WTC11 (cell line): ENCODE results near the gene STARD5. TPM values are rescaled to one million over a fixed set of nuclear protein-coding genes. Genes with fewer than 3 reads are reported as not detected.

Experiments
- ATAC-seq: fragments of 200-7000 bp; cut with Tn5 transposase; 2 replicates; pipeline ENCODE4 v1.10.0; 2021; ENCODE audit warnings: mild to moderate bottlenecking, moderate library complexity
- CTCF ChIA-PET: fragments of 300-600 bp; sonication (Branson Sonifier 250); formaldehyde crosslinking; loops from one replicate; lab custom pipeline; 2021; ENCODE audit warnings: antibody characterized with exemption; lab: Charles Lee
- POLR2A ChIA-PET: fragments of 350-600 bp; sonication (Branson Sonifier 250); formaldehyde crosslinking; loops from one replicate; lab custom pipeline; 2021; ENCODE audit warnings: antibody characterized with exemption; lab: Charles Lee
- DNase-seq: peaks from one replicate; pipeline ENCODE4 v3.0.0; 2021; ENCODE audit warnings: low spot score
- H3K27ac Mint-ChIP-seq: 2 replicates; pipeline ENCODE4 v1.8.0; 2021; ENCODE audit warnings: mixed read lengths
- H3K27me3 Mint-ChIP-seq: 2 replicates; pipeline ENCODE4 v1.8.0; 2021; ENCODE audit warnings: low read depth, mild to moderate bottlenecking, moderate library complexity, mixed read lengths
- H3K36me3 Mint-ChIP-seq: 2 replicates; pipeline ENCODE4 v1.8.0; 2021; ENCODE audit warnings: mixed read lengths
- H3K4me1 Mint-ChIP-seq: 2 replicates; pipeline ENCODE4 v1.8.0; 2022; ENCODE audit warnings: mixed read lengths
- H3K4me3 Mint-ChIP-seq: 2 replicates; pipeline ENCODE4 v1.8.0; 2021; ENCODE audit warnings: mild to moderate bottlenecking, moderate library complexity, mixed read lengths
- H3K9me3 Mint-ChIP-seq: 2 replicates; pipeline ENCODE4 v1.8.0; 2021; ENCODE audit warnings: mixed read lengths
- ATF3 ChIP-seq: sonication (generic); formaldehyde crosslinking; conservative IDR thresholded peaks from 2 replicates; pipeline ENCODE4 v1.8.1; 2022; ENCODE audit warnings: mild to moderate bottlenecking, missing genetic modification reagents
- CREB1 ChIP-seq: sonication (generic); formaldehyde crosslinking; IDR thresholded peaks from 2 replicates; pipeline ENCODE4 v1.8.0; 2023; ENCODE audit warnings: mild to moderate bottlenecking, missing genetic modification reagents
- GTF2I ChIP-seq: fragments of 250-450 bp; sonication (Bioruptor Pico); conservative IDR thresholded peaks from 2 replicates; pipeline ENCODE4 v1.4.0; 2021; ENCODE audit warnings: mild to moderate bottlenecking
- IRF2 ChIP-seq: sonication (generic); formaldehyde crosslinking; IDR thresholded peaks from 2 replicates; pipeline ENCODE4 v1.8.0; 2022; ENCODE audit warnings: low read depth, missing genetic modification reagents, borderline replicate concordance
- NR1H2 ChIP-seq: sonication (generic); formaldehyde crosslinking; IDR thresholded peaks from 2 replicates; pipeline ENCODE4 v1.9.0; 2021; ENCODE audit warnings: mild to moderate bottlenecking, moderate library complexity, missing genetic modification reagents
- PRDM15 ChIP-seq: sonication (generic); formaldehyde crosslinking; IDR thresholded peaks from 2 replicates; pipeline ENCODE4 v1.8.0; 2022; ENCODE audit warnings: missing genetic modification reagents
- PREB ChIP-seq: sonication (generic); formaldehyde crosslinking; IDR thresholded peaks from 2 replicates; pipeline ENCODE4 v1.8.1; 2022; ENCODE audit warnings: mild to moderate bottlenecking, missing genetic modification reagents, moderate library complexity, borderline replicate concordance
- RELA ChIP-seq: sonication (generic); formaldehyde crosslinking; IDR thresholded peaks from 2 replicates; pipeline ENCODE4 v1.8.1; 2022; ENCODE audit warnings: missing genetic modification reagents, mild to moderate bottlenecking, borderline replicate concordance
- ZNF317 ChIP-seq: sonication (generic); formaldehyde crosslinking; IDR thresholded peaks from 2 replicates; pipeline ENCODE4 v1.8.1; 2023; ENCODE audit warnings: low read depth, mild to moderate bottlenecking, moderate library complexity, missing genetic modification reagents, borderline replicate concordance
- ZNF416 ChIP-seq: fragments of 250-450 bp; sonication (Bioruptor Pico); IDR thresholded peaks from 2 replicates; pipeline ENCODE4 v1.9.0; 2021; ENCODE audit warnings: mild to moderate bottlenecking, inconsistent platforms
- total RNA-seq: library from RNA; stranded (reverse); gene quantifications from 3 replicates; pipeline ENCODE4 v1.2.3, GENCODE V29; 2021
- TF ChIP-seq, protein P1 (sequence below): sonication (generic); formaldehyde crosslinking; IDR thresholded peaks from 2 replicates; pipeline ENCODE4 v1.8.0; 2022; ENCODE audit warnings: mild to moderate bottlenecking, missing genetic modification reagents
- TF ChIP-seq, protein P2 (sequence below): sonication (generic); formaldehyde crosslinking; IDR thresholded peaks from 2 replicates; pipeline ENCODE4 v1.8.1; 2023; ENCODE audit warnings: mild to moderate bottlenecking, missing genetic modification reagents, borderline replicate concordance
- TF ChIP-seq, protein P3 (sequence below): sonication (generic); formaldehyde crosslinking; IDR thresholded peaks from 2 replicates; pipeline ENCODE4 v1.8.1; 2023; ENCODE audit warnings: mild to moderate bottlenecking, moderate library complexity, missing genetic modification reagents

Gene STARD5
- total RNA-seq, 1 experiment from 2014 or later: 6.8 TPM

DNA sequence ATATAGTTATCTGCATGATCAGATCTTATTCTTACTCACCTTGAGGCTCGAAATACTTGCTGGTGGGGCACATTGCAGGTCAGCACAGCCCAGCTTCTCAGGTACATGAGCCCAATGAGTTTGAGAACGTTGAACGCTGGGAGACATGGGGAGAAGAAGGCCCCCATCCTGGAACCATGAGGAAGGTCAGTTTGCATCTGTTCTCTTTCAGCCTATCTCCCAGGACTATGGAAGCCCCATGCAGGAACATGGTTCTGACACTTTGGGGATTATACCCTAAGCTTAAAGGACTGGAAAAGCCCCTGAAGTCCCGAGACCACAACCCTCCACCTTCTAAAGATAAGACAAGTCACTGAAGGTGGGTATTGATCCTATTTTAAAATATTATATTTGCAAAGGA lies 17.4 kb upstream of the STARD5 start:
- H3K36me3 Mint-ChIP-seq: no peaks in the 10 kb centered on the region
- H3K9me3 Mint-ChIP-seq: 0 out of 2 replicates have a peak, but pooled peaks cover 3% of the 10 kb centered on the region
- ChIA-PET CTCF (interaction anchor here (1.1 kb wide), 1 partner anchor 75 kb away, joined by 4 read pairs; no protein-coding TSS in a partner anchor), POLR2A (no interaction called here)
- no peak overlapping the region for H3K4me3 Mint-ChIP-seq
- no peaks in the 10 kb centered on the region for H3K27me3 Mint-ChIP-seq
- no peaks in the 10 kb centered on the region for H3K4me1 Mint-ChIP-seq
- DNase-seq: no peak
- ATAC-seq: no peak
- H3K27ac Mint-ChIP-seq: no peak overlapping the region
- no peak for TF ChIP-seq ZNF317 (CRISPR knock-in tag)
- no peak for TF ChIP-seq GTF2I (CRISPR knock-in tag)
- no peak for TF ChIP-seq RELA (CRISPR knock-in tag)

- no peak overlapping the region for H3K27ac Mint-ChIP-seq
- no peak for TF ChIP-seq IRF2 (CRISPR knock-in tag)
- no peak for TF ChIP-seq NR1H2 (CRISPR knock-in tag)
- TF ChIP-seq, protein P1, sequence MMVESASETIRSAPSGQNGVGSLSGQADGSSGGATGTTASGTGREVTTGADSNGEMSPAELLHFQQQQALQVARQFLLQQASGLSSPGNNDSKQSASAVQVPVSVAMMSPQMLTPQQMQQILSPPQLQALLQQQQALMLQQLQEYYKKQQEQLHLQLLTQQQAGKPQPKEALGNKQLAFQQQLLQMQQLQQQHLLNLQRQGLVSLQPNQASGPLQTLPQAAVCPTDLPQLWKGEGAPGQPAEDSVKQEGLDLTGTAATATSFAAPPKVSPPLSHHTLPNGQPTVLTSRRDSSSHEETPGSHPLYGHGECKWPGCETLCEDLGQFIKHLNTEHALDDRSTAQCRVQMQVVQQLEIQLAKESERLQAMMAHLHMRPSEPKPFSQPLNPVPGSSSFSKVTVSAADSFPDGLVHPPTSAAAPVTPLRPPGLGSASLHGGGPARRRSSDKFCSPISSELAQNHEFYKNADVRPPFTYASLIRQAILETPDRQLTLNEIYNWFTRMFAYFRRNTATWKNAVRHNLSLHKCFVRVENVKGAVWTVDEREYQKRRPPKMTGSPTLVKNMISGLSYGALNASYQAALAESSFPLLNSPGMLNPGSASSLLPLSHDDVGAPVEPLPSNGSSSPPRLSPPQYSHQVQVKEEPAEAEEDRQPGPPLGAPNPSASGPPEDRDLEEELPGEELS (CRISPR knock-in tag): no peak
- no peak for TF ChIP-seq PREB
- TF ChIP-seq, protein P2, sequence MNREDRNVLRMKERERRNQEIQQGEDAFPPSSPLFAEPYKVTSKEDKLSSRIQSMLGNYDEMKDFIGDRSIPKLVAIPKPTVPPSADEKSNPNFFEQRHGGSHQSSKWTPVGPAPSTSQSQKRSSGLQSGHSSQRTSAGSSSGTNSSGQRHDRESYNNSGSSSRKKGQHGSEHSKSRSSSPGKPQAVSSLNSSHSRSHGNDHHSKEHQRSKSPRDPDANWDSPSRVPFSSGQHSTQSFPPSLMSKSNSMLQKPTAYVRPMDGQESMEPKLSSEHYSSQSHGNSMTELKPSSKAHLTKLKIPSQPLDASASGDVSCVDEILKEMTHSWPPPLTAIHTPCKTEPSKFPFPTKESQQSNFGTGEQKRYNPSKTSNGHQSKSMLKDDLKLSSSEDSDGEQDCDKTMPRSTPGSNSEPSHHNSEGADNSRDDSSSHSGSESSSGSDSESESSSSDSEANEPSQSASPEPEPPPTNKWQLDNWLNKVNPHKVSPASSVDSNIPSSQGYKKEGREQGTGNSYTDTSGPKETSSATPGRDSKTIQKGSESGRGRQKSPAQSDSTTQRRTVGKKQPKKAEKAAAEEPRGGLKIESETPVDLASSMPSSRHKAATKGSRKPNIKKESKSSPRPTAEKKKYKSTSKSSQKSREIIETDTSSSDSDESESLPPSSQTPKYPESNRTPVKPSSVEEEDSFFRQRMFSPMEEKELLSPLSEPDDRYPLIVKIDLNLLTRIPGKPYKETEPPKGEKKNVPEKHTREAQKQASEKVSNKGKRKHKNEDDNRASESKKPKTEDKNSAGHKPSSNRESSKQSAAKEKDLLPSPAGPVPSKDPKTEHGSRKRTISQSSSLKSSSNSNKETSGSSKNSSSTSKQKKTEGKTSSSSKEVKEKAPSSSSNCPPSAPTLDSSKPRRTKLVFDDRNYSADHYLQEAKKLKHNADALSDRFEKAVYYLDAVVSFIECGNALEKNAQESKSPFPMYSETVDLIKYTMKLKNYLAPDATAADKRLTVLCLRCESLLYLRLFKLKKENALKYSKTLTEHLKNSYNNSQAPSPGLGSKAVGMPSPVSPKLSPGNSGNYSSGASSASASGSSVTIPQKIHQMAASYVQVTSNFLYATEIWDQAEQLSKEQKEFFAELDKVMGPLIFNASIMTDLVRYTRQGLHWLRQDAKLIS (CRISPR knock-in tag): no peak
- no peak for TF ChIP-seq PRDM15
- TF ChIP-seq, protein P3, sequence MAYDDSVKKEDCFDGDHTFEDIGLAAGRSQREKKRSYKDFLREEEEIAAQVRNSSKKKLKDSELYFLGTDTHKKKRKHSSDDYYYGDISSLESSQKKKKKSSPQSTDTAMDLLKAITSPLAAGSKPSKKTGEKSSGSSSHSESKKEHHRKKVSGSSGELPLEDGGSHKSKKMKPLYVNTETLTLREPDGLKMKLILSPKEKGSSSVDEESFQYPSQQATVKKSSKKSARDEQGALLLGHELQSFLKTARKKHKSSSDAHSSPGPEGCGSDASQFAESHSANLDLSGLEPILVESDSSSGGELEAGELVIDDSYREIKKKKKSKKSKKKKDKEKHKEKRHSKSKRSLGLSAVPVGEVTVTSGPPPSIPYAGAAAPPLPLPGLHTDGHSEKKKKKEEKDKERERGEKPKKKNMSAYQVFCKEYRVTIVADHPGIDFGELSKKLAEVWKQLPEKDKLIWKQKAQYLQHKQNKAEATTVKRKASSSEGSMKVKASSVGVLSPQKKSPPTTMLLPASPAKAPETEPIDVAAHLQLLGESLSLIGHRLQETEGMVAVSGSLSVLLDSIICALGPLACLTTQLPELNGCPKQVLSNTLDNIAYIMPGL: no peak
- no peak for TF ChIP-seq ZNF416
- TF ChIP-seq CREB1 (CRISPR knock-in tag): no peak
- TF ChIP-seq ATF3 (CRISPR knock-in tag): no peak
- TF ChIP-seq, all 79 proteins: peak for 0
- Mint-ChIP-seq H3K4me1 (no peaks in the 10 kb centered on the region), H3K9me3 (0 out of 2 replicates have a peak, but pooled peaks cover 2% of the 10 kb centered on the region), H3K36me3 (no peaks in the 10 kb centered on the region), H3K4me3 (no peak overlapping the region), H3K27me3 (no peaks in the 10 kb centered on the region)
- ATAC-seq: no peak
- ChIA-PET CTCF (interaction anchor here (2.1 kb wide), 1 partner anchor 74 kb away, joined by 5 read pairs; no protein-coding TSS in a partner anchor), POLR2A (no interaction called here)
- DNase-seq: no peak
These were observed 15.9 kb upstream of the STARD5 start for GRCh38 chr15:81339851-81340250.
